ENCODE results near the gene ERAP2.

The ERAP2 gene

GRCh38 chr5:96968614-96969013 lies 92.3 kb downstream of the ERAP2 start:
- DNase-seq: peak; percentile 31

Data from left hindlimb (tissue), 1 donor.